HG03442 (cell line): ENCODE data around the gene CRX.
"Not testable (repeated sequence)": the region's sequence is repeated elsewhere in the genome, so short reads cannot be mapped to it uniquely, and the experiment has no call there.

Experiments
- ATAC-seq: cut with Tn5 transposase; IDR thresholded peaks from one replicate; pipeline ENCODE4 v1.9.1; 2021; ENCODE audit warnings: mild to moderate bottlenecking, moderate library complexity; ENCODE audit not compliant: unreplicated experiment

Gene CRX

GRCh38 chr19:47858646-47859285, 37.0 kb downstream of the CRX start, which contains the start of gene TPRX2:
TPRX2 (plus strand) TSS chr19:47859235; CDS start chr19:47859247, 12 bp downstream.
- not testable (repeated sequence) for ATAC-seq

- ATAC-seq, result not testable (repeated sequence)
These were observed 38.1 kb downstream of the CRX start for GRCh38 chr19:47859838-47860237.

GRCh38 chr19:47860602-47861297, 39.0 kb downstream of the CRX start:
- ATAC-seq, result no peak

- no peak for ATAC-seq
These were observed 39.9 kb downstream of the CRX start for GRCh38 chr19:47861630-47862029.

- ATAC-seq, result no peak
These were observed 41.8 kb downstream of the CRX start for GRCh38 chr19:47863514-47863936.

GRCh38 chr19:47865166-47865565, 43.4 kb downstream of the CRX start:
- no peak for ATAC-seq

- no peak for ATAC-seq
These were observed 57.2 kb downstream of the CRX start for GRCh38 chr19:47878906-47879305.

- ATAC-seq, result not testable (repeated sequence)
These were observed 57.6 kb downstream of the CRX start for GRCh38 chr19:47879385-47879784.

- no peak for ATAC-seq
These were observed 60.0 kb downstream of the CRX start for GRCh38 chr19:47881757-47882156.

GRCh38 chr19:47882890-47883289, 61.2 kb downstream of the CRX start:
- no peak for ATAC-seq

- ATAC-seq, result no peak
These were observed 63.3 kb downstream of the CRX start for GRCh38 chr19:47885067-47885463.

GRCh38 chr19:47886010-47886559, 64.3 kb downstream of the CRX start, which contains the start of gene SULT2A1:
SULT2A1 (minus strand) TSS chr19:47886315; CDS start chr19:47886257, 58 bp downstream.
- no peak for ATAC-seq

- ATAC-seq, result no peak
These were observed 69.3 kb downstream of the CRX start for GRCh38 chr19:47890865-47891621.

- no peak for ATAC-seq
These were observed 69.8 kb downstream of the CRX start for GRCh38 chr19:47891622-47891922.

GRCh38 chr19:47891923-47892666, 70.4 kb downstream of the CRX start:
- no peak for ATAC-seq
